ENCODE measurements around the gene COL12A1.

- no peak for TF ChIP-seq CTCF (IDR thresholded peaks at IDR 0.05)
- no peak for TF ChIP-seq POLR2A (IDR thresholded peaks at IDR 0.05)
Measured at GRCh38 chr6:75084872-75085381, 120.9 kb downstream of the COL12A1 start.
